ENCODE data around the gene IFIT2. TPM values are rescaled to one million over a fixed set of nuclear protein-coding genes. Genes with fewer than 3 reads are reported as not detected.
"Not testable (repeated sequence)": the region's sequence is repeated elsewhere in the genome, so short reads cannot be mapped to it uniquely, and the experiment has no call there.

IFIT2 gene
- total RNA-seq, 4 donors from 2014 or later = 0.49 to 2.6 (median 1.4) TPM

DNA sequence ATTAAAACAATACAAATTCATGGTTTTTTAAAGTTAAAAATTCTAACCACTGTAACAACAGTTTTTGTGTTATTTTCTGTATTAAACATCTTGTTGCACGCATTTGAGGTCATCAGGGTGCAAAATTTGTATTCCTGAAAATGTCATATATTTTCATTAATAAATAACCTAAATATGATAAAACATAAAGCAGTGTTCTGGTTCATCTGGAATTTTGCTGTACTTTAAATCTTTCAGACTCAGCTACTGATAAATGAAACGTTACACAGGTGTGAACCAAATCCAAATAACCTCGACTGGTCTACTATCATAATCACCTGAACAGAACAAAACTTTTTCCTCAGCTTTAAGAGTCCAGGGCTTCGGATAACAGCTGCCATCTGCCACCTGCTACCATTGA lies 6.9 kb downstream of the IFIT2 start:
- WGBS = 87% methylated on average over 4 of the region's 4 CpGs

GRCh38 chr10:89309156-89310055 lies 7.6 kb downstream of the IFIT2 start:
- Histone ChIP-seq H3K27ac (no peak overlapping the region), H3K36me3 (peaks cover 9% of the 10 kb centered on the region), H3K9me3 (no peaks in the 10 kb centered on the region), H3K4me1 (no peaks in the 10 kb centered on the region), H3K27me3 (no peaks in the 10 kb centered on the region), H3K4me3 (no peak overlapping the region)
- no peak for TF ChIP-seq POLR2AphosphoS5 (IDR thresholded peaks at IDR 0.05)
- TF ChIP-seq, protein P1, sequence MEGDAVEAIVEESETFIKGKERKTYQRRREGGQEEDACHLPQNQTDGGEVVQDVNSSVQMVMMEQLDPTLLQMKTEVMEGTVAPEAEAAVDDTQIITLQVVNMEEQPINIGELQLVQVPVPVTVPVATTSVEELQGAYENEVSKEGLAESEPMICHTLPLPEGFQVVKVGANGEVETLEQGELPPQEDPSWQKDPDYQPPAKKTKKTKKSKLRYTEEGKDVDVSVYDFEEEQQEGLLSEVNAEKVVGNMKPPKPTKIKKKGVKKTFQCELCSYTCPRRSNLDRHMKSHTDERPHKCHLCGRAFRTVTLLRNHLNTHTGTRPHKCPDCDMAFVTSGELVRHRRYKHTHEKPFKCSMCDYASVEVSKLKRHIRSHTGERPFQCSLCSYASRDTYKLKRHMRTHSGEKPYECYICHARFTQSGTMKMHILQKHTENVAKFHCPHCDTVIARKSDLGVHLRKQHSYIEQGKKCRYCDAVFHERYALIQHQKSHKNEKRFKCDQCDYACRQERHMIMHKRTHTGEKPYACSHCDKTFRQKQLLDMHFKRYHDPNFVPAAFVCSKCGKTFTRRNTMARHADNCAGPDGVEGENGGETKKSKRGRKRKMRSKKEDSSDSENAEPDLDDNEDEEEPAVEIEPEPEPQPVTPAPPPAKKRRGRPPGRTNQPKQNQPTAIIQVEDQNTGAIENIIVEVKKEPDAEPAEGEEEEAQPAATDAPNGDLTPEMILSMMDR (IDR thresholded peaks at IDR 0.05) = no peak
- no peak for TF ChIP-seq POLR2A (IDR thresholded peaks at IDR 0.05)
- no peak for TF ChIP-seq EP300 (IDR thresholded peaks at IDR 0.05)
- DNase-seq (ENCODE audit: low spot score in 2 of 2) = no peak
- 90% methylated on average over 7 of the region's 7 CpGs for WGBS

More for the DNA sequence above, 6.9 kb downstream of the IFIT2 start:
- peaks cover 9% of the 10 kb centered on the region for H3K36me3 ChIP-seq
- H3K4me3 ChIP-seq = no peak overlapping the region
- H3K27ac ChIP-seq = no peak overlapping the region
- H3K9me3 ChIP-seq = no peaks in the 10 kb centered on the region
- H3K27me3 ChIP-seq = no peaks in the 10 kb centered on the region
- DNase-seq (ENCODE audit: low spot score in 2 of 2) = no peak
- peaks cover 5% of the 10 kb centered on the region for H3K4me1 ChIP-seq
- TF ChIP-seq POLR2AphosphoS5 (IDR thresholded peaks at IDR 0.05) = no peak
- no peak for TF ChIP-seq EP300 (IDR thresholded peaks at IDR 0.05)
- TF ChIP-seq, protein P1 (IDR thresholded peaks at IDR 0.05) = no peak
- TF ChIP-seq POLR2A (IDR thresholded peaks at IDR 0.05) = no peak

GRCh38 chr10:89310056-89310893 lies 8.4 kb downstream of the IFIT2 start:
- H3K27me3 ChIP-seq = no peaks in the 10 kb centered on the region
- H3K4me1 ChIP-seq = no peaks in the 10 kb centered on the region
- 88% methylated on average over 2 of the region's 2 CpGs for WGBS
- TF ChIP-seq POLR2AphosphoS5 (IDR thresholded peaks at IDR 0.05) (no peak), POLR2A (IDR thresholded peaks at IDR 0.05) (no peak), EP300 (IDR thresholded peaks at IDR 0.05) (no peak)
- TF ChIP-seq, protein P1 (IDR thresholded peaks at IDR 0.05) = no peak
- DNase-seq (ENCODE audit: low spot score in 2 of 2) = no peak
- no peak overlapping the region for H3K27ac ChIP-seq
- no peaks in the 10 kb centered on the region for H3K9me3 ChIP-seq
- no peak overlapping the region for H3K4me3 ChIP-seq
- peaks cover 9% of the 10 kb centered on the region for H3K36me3 ChIP-seq

DNA sequence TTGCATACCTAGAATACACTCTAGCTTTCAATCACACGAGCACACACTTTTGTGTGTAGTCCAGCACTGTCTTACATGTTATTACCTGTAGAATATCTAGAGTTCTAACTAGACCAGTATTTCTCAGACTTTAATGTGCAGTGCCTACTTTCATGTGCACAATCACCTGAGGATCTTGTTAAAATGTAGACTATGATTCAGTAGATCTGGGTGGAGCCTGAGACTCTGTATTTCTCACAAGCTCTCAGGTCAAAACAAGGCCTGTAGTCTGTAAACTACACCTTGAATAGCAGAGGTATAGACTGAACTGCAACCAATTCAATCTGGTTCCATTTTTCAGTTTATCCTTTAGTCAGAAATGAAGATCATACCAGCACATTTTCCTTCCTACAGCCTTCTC lies 11.1 kb downstream of the IFIT2 start:
- DNase-seq (ENCODE audit: low spot score in 2 of 2) = no peak
- H3K4me3 ChIP-seq = no peak overlapping the region
- no peak for TF ChIP-seq POLR2AphosphoS5 (IDR thresholded peaks at IDR 0.05)
- no peak for TF ChIP-seq EP300 (IDR thresholded peaks at IDR 0.05)
- TF ChIP-seq, protein P1 (IDR thresholded peaks at IDR 0.05) = no peak
- no peak for TF ChIP-seq POLR2A (IDR thresholded peaks at IDR 0.05)
- 52% methylated on average over 1 of the region's 1 CpG for WGBS
- no peak overlapping the region for H3K27ac ChIP-seq
- no peaks in the 10 kb centered on the region for H3K4me1 ChIP-seq
- H3K9me3 ChIP-seq = no peaks in the 10 kb centered on the region
- no peaks in the 10 kb centered on the region for H3K36me3 ChIP-seq
- H3K27me3 ChIP-seq = no peaks in the 10 kb centered on the region

DNA sequence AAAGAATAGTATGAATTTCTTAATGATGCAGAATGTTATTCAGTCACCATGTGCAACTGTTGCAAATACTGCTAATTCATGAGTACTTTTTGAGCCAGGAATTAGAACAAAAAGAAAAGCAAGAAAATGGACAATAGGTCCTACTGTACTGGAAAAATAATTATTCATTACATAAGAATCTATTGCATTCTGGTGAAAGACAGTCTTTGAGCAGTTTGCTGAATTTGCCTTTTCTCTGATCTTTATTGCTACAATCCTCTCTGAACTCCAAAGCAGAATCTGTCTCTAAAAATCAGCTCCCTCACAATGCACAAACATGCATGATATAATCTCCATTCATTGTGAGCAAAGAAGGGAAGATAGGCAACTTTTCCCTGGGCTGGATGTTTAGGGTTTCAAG lies 12.8 kb downstream of the IFIT2 start:
- H3K4me3 ChIP-seq = no peak overlapping the region
- H3K27ac ChIP-seq = no peak overlapping the region
- H3K27me3 ChIP-seq = no peaks in the 10 kb centered on the region
- H3K4me1 ChIP-seq = no peaks in the 10 kb centered on the region
- TF ChIP-seq POLR2A (IDR thresholded peaks at IDR 0.05) (no peak), EP300 (IDR thresholded peaks at IDR 0.05) (no peak), POLR2AphosphoS5 (IDR thresholded peaks at IDR 0.05) (no peak)
- TF ChIP-seq, protein P1 (IDR thresholded peaks at IDR 0.05) = no peak
- no peak for DNase-seq (ENCODE audit: low spot score in 2 of 2)
- H3K36me3 ChIP-seq = no peaks in the 10 kb centered on the region
- no peaks in the 10 kb centered on the region for H3K9me3 ChIP-seq

GRCh38 chr10:89318047-89318446 lies 16.2 kb downstream of the IFIT2 start:
- H3K27me3 ChIP-seq; H3K4me1 ChIP-seq; H3K27ac ChIP-seq; H3K4me3 ChIP-seq; H3K9me3 ChIP-seq; DNase-seq (ENCODE audit: low spot score in 2 of 2); H3K36me3 ChIP-seq: not testable (repeated sequence)
- WGBS = 96% methylated on average over 4 of the region's 4 CpGs

DNA sequence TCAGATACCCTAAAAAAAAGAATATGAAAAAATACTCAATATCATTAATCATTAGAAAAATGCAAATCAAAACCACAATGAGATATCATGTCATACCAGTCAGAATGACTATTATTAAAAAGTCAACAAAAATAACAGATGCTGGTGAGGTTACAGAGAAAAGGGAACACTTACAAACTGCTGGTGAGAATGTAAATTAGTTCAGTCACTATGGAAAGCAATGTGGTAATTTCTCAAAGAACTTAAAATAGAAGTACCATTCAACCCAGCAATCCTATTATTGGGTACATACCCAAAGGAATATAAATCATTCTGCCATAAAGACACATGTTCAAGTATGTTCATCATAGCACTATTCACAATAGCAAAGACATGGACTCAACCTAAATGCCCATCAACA lies 23.2 kb downstream of the IFIT2 start:
- not testable (repeated sequence) for H3K9me3 ChIP-seq; DNase-seq (ENCODE audit: low spot score in 2 of 2); H3K27ac ChIP-seq

More for the DNA sequence above, 23.2 kb downstream of the IFIT2 start:
- not testable (repeated sequence) for H3K27me3 ChIP-seq, H3K36me3 ChIP-seq, H3K4me3 ChIP-seq
- H3K4me1 ChIP-seq = peaks cover 21% of the 10 kb centered on the region

All from suprapubic skin (tissue), 4 donors.